ENCODE results near the gene PASD1.

GRCh38 chrX:151722241-151722846 is 158.9 kb downstream of the PASD1 start:
- TF ChIP-seq POLR2A (IDR thresholded peaks at IDR 0.05) (no peak), CTCF (IDR thresholded peaks at IDR 0.05) (no peak)
